Endodermal cell (in vitro differentiated cells): ENCODE results near the gene TMX2. TPM values are rescaled to one million over a fixed set of nuclear protein-coding genes. Genes with fewer than 3 reads are reported as not detected.

ENCODE experiments used
- DNase-seq: peaks from one replicate; pipeline ENCODE4 v3.0.0-alpha.2; 2017
- H3K27ac ChIP-seq: 2 replicates; pipeline ENCODE4 v1.5.1; 2013; ENCODE audit warnings: mild to moderate bottlenecking, low read depth, low read length, moderate library complexity
- H3K27me3 ChIP-seq: 2 replicates; pipeline ENCODE4 v1.6.1; 2013; ENCODE audit warnings: mild to moderate bottlenecking, low read length, moderate library complexity; ENCODE audit not compliant: insufficient read depth, control insufficient read depth, poor library complexity, severe bottlenecking
- H3K36me3 ChIP-seq: 2 replicates; pipeline ENCODE4 v1.7.0; 2013; ENCODE audit warnings: mild to moderate bottlenecking, low read length, moderate library complexity; ENCODE audit not compliant: control insufficient read depth, insufficient read depth
- H3K4me1 ChIP-seq: one replicate; pipeline ENCODE4 v1.7.0; 2013; ENCODE audit warnings: low read length; ENCODE audit not compliant: control insufficient read depth, insufficient read depth
- H3K4me3 ChIP-seq: 2 replicates; pipeline ENCODE4 v1.5.1; 2013; ENCODE audit warnings: mild to moderate bottlenecking, low read length, moderate library complexity
- H3K9ac ChIP-seq: 2 replicates; pipeline ENCODE4 v1.6.1; 2013; ENCODE audit warnings: mild to moderate bottlenecking, low read length, moderate library complexity; ENCODE audit not compliant: poor library complexity, severe bottlenecking; ENCODE audit errors: extremely low read depth
- H3K9me3 ChIP-seq: 2 replicates; pipeline ENCODE4 v1.6.1; 2013; ENCODE audit warnings: mild to moderate bottlenecking, low read length, moderate library complexity; ENCODE audit not compliant: control insufficient read depth
- H3K27ac Mint-ChIP-seq: 2 replicates; pipeline ENCODE4 v1.8.0; 2020; ENCODE audit warnings: mixed read lengths
- H3K27me3 Mint-ChIP-seq: 2 replicates; pipeline ENCODE4 v1.8.0; 2021; ENCODE audit warnings: mild to moderate bottlenecking, mixed read lengths; ENCODE audit not compliant: insufficient read depth
- H3K36me3 Mint-ChIP-seq: 2 replicates; pipeline ENCODE4 v1.8.0; 2020; ENCODE audit warnings: low read depth, mixed read lengths
- H3K4me1 Mint-ChIP-seq: 2 replicates; pipeline ENCODE4 v1.8.0; 2020; ENCODE audit warnings: mixed read lengths
- H3K4me3 Mint-ChIP-seq: 2 replicates; pipeline ENCODE4 v1.8.0; 2020; ENCODE audit warnings: mild to moderate bottlenecking, moderate library complexity, mixed read lengths
- H3K9me3 Mint-ChIP-seq: 2 replicates; pipeline ENCODE4 v1.8.0; 2020; ENCODE audit warnings: mild to moderate bottlenecking, mixed read lengths
- CTCF ChIP-seq: fragments of 200-600 bp; sonication (generic); conservative IDR thresholded peaks from 2 replicates; pipeline ENCODE4 v1.5.0; 2021; ENCODE audit warnings: antibody characterized with exemption, mild to moderate bottlenecking
- WGBS, 2 experiments: methylation state at CpG; one replicate each; pipeline versions ENCODE4 v1.1.5 to v1.1.7; 2013; ENCODE audit warnings: missing lambda C conversion rate in 2 of 2, mixed read lengths in 1 of 2; ENCODE audit not compliant: insufficient coverage in 1 of 2, insufficient read length in 1 of 2; 5-methylcytosine and 5-hydroxymethylcytosine counted together
- total RNA-seq, 2 donors: library from RNA; stranded (reverse); fragmentation: NEBNext Ultra II Directional in 1 of 2; extraction: Animal tissue kit (Norgen Biotek cat#: 25700) in 1 of 2; gene quantifications; 2 replicates in 1 of 2; 3 replicates in 1 of 2; pipeline ENCODE4 v1.2.1, GENCODE V29; 2021

Gene TMX2
- total RNA-seq, 2 donors from 2014 or later: 67.6 to 79.2 TPM

GRCh38 chr11:57742087-57742452 lies 29.7 kb downstream of the TMX2 start:
- peak overlapping the region; percentile 97 for H3K27ac Mint-ChIP-seq
- H3K27ac ChIP-seq: peak overlapping the region; percentile 86
- H3K9me3 Mint-ChIP-seq: no peaks in the 10 kb centered on the region
- WGBS, 2 experiments: 0 to 3% methylated on average over 2 to 10 of the region's 10 CpGs
- H3K27me3 ChIP-seq: no peaks in the 10 kb centered on the region
- H3K4me1 ChIP-seq: no peaks in the 10 kb centered on the region
- no peaks in the 10 kb centered on the region for H3K27me3 Mint-ChIP-seq
- peaks cover 9% of the 10 kb centered on the region for H3K4me1 Mint-ChIP-seq
- H3K9ac ChIP-seq: peak overlapping the region; percentile 87
- TF ChIP-seq CTCF: no peak
- H3K36me3 ChIP-seq: peaks cover 66% of the 10 kb centered on the region
- H3K9me3 ChIP-seq: no peaks in the 10 kb centered on the region
- no peak for DNase-seq
- peak overlapping the region; percentile 98 for H3K4me3 Mint-ChIP-seq
- peak overlapping the region; percentile 94 for H3K4me3 ChIP-seq
- H3K36me3 Mint-ChIP-seq: peaks cover 49% of the 10 kb centered on the region

GRCh38 chr11:57744357-57744756 lies 32.0 kb downstream of the TMX2 start:
- no peaks in the 10 kb centered on the region for H3K27me3 ChIP-seq
- H3K4me1 Mint-ChIP-seq: peaks cover 9% of the 10 kb centered on the region
- WGBS, 2 experiments: 89 to 94% methylated on average over 1 to 2 of the region's 2 CpGs
- H3K27ac Mint-ChIP-seq: no peak overlapping the region
- no peak for TF ChIP-seq CTCF
- no peak overlapping the region for H3K4me3 ChIP-seq
- H3K36me3 ChIP-seq: peaks cover 47% of the 10 kb centered on the region
- no peak overlapping the region for H3K27ac ChIP-seq
- H3K36me3 Mint-ChIP-seq: peaks cover 34% of the 10 kb centered on the region
- no peak for DNase-seq
- H3K27me3 Mint-ChIP-seq: no peaks in the 10 kb centered on the region
- H3K9ac ChIP-seq: no peak overlapping the region
- H3K4me1 ChIP-seq: no peaks in the 10 kb centered on the region
- H3K9me3 ChIP-seq: no peaks in the 10 kb centered on the region
- no peak overlapping the region for H3K4me3 Mint-ChIP-seq
- no peaks in the 10 kb centered on the region for H3K9me3 Mint-ChIP-seq

- H3K4me1 ChIP-seq: no peaks in the 10 kb centered on the region
- H3K4me3 Mint-ChIP-seq: no peak overlapping the region
- H3K9me3 ChIP-seq: no peaks in the 10 kb centered on the region
- TF ChIP-seq CTCF: no peak
- peaks cover 39% of the 10 kb centered on the region for H3K36me3 ChIP-seq
- H3K4me1 Mint-ChIP-seq: peaks cover 9% of the 10 kb centered on the region
- 95 to 97% methylated on average over 5 of the region's 5 CpGs for WGBS, 2 experiments
- DNase-seq: no peak
- no peak overlapping the region for H3K4me3 ChIP-seq
- no peaks in the 10 kb centered on the region for H3K27me3 ChIP-seq
- peaks cover 31% of the 10 kb centered on the region for H3K36me3 Mint-ChIP-seq
- H3K9me3 Mint-ChIP-seq: no peaks in the 10 kb centered on the region
- no peak overlapping the region for H3K27ac ChIP-seq
- H3K27ac Mint-ChIP-seq: peak overlapping the region; percentile 60
- no peak overlapping the region for H3K9ac ChIP-seq
- no peaks in the 10 kb centered on the region for H3K27me3 Mint-ChIP-seq
These were observed 32.8 kb downstream of the TMX2 start for GRCh38 chr11:57745206-57745605.
